K562 (cell line): ENCODE measurements around the gene DYNC2H1. TPM values are rescaled to one million over a fixed set of nuclear protein-coding genes. Genes with fewer than 3 reads are reported as not detected.

Experiments used
- CBX1 ChIP-seq: sonication (generic); IDR thresholded peaks from 2 replicates; pipeline ENCODE4 v1.6.1; 2016; ENCODE audit warnings: antibody characterized with exemption, low read depth, mild to moderate bottlenecking
- CTCFL ChIP-seq: IDR thresholded peaks from 2 replicates; pipeline ENCODE4 v1.6.1; 2011; ENCODE audit warnings: borderline replicate concordance, low read depth, mild to moderate bottlenecking, moderate library complexity, low read length; ENCODE audit not compliant: insufficient read depth, poor library complexity, severe bottlenecking
- ELK1 ChIP-seq: sonication (generic); formaldehyde crosslinking; IDR thresholded peaks from 2 replicates; pipeline ENCODE4 v1.8.1; 2022; ENCODE audit warnings: missing genetic modification reagents
- GABPB1 ChIP-seq: sonication (generic); formaldehyde crosslinking; IDR thresholded peaks from 2 replicates; pipeline ENCODE4 v1.8.0; 2022; ENCODE audit warnings: mild to moderate bottlenecking, missing genetic modification reagents
- HDAC2 ChIP-seq: fragments of 450-650 bp; IDR thresholded peaks from 2 replicates; pipeline ENCODE4 v1.6.1; 2016; ENCODE audit warnings: mild to moderate bottlenecking
- HOXB6 ChIP-seq: fragments of 250-450 bp; sonication (Bioruptor Pico); IDR thresholded peaks from 2 replicates; pipeline ENCODE4 v1.5.1; 2022; ENCODE audit warnings: mild to moderate bottlenecking, borderline replicate concordance
- KLF16 ChIP-seq: IDR thresholded peaks from 2 replicates; pipeline ENCODE4 v1.6.1; 2016; ENCODE audit warnings: antibody characterized with exemption
- MIER1 ChIP-seq: fragments of 450-650 bp; IDR thresholded peaks from 2 replicates; pipeline ENCODE4 v1.6.1; 2016; ENCODE audit warnings: antibody characterized with exemption, mild to moderate bottlenecking, low read depth
- NELFE ChIP-seq: IDR thresholded peaks from 2 replicates; pipeline ENCODE4 v1.6.1; 2011; ENCODE audit warnings: mild to moderate bottlenecking; ENCODE audit not compliant: insufficient read depth, insufficient read length
- SMARCE1 ChIP-seq: fragments of 450-650 bp; IDR thresholded peaks from 2 replicates; pipeline ENCODE4 v1.7.1; 2016; ENCODE audit warnings: mild to moderate bottlenecking
- ZNF274 ChIP-seq: IDR thresholded peaks from 2 replicates; pipeline ENCODE4 v1.6.1; 2011; ENCODE audit warnings: low read depth, mild to moderate bottlenecking, low read length, moderate library complexity, borderline replicate concordance
- ZNF445 ChIP-seq: fragments of 250-450 bp; sonication (Bioruptor Pico); IDR thresholded peaks from 2 replicates; pipeline ENCODE4 v1.4.0; 2020; ENCODE audit warnings: low read depth, mild to moderate bottlenecking, moderate library complexity
- polyA plus RNA-seq, 8 experiments: library from polyadenylated mRNA; depleted of rRNA in 4 of 8; stranded (reverse) in 5 of 8; unstranded in 3 of 8; fragments of >200 nt; fragmentation: Nextera tagmentation in 2 of 8; fragmentation: Illumina TruSeq in 1 of 8; extraction: Ambion mirVana in 2 of 8; extraction: Trizol in 1 of 8; gene quantifications; 2 replicates each; pipeline versions ENCODE4 v1.2.1 to v1.2.3, GENCODE V29; 2011 to 2014; ENCODE audit warnings: inconsistent platforms in 1 of 8, missing spikeins in 1 of 8
- total RNA-seq, 7 experiments: library from RNA; depleted of rRNA in 6 of 7; stranded (reverse); fragments of >200 nt in 6 of 7; fragmentation: Illumina TruSeq in 2 of 7; extraction: Trizol in 2 of 7; gene quantifications; 2 replicates each; pipeline versions ENCODE4 v1.2.1 to v1.2.3, GENCODE V29; 2011 to 2021; ENCODE audit warnings: low replicate concordance in 1 of 7
- TF ChIP-seq, protein P1 (sequence below): fragments of 150-350 bp; conservative IDR thresholded peaks from 2 replicates; pipeline ENCODE4 v1.6.1; 2014; ENCODE audit warnings: low read length
- TF ChIP-seq, protein P2 (sequence below): fragments of 450-650 bp; IDR thresholded peaks from 2 replicates; pipeline ENCODE4 v1.6.1; 2016; ENCODE audit warnings: low read depth, mild to moderate bottlenecking, moderate library complexity
- TF ChIP-seq, protein P3 (sequence below): fragments of 200-800 bp; sonication (Bioruptor generic); IDR thresholded peaks from 2 replicates; pipeline ENCODE4 v1.6.1; 2017; ENCODE audit warnings: missing genetic modification characterization, missing compliant biosample characterization

Gene DYNC2H1
- total and polyA plus RNA-seq, 9 of the 15 experiments (the other 6 are each of a cell fraction or from before 2014, with no cell fraction given): 0.08 to 0.64 (median 0.20) TPM

GRCh38 chr11:103108933-103109817, at the start of gene DYNC2H1 (continued):
- no peak for TF ChIP-seq GABPB1 (CRISPR knock-in tag)
- TF ChIP-seq HDAC2: no peak
- TF ChIP-seq ELK1: no peak
- no peak for TF ChIP-seq HOXB6 (CRISPR knock-in tag)
- TF ChIP-seq MIER1: no peak
- no peak for TF ChIP-seq ZNF274
- TF ChIP-seq, protein P1, sequence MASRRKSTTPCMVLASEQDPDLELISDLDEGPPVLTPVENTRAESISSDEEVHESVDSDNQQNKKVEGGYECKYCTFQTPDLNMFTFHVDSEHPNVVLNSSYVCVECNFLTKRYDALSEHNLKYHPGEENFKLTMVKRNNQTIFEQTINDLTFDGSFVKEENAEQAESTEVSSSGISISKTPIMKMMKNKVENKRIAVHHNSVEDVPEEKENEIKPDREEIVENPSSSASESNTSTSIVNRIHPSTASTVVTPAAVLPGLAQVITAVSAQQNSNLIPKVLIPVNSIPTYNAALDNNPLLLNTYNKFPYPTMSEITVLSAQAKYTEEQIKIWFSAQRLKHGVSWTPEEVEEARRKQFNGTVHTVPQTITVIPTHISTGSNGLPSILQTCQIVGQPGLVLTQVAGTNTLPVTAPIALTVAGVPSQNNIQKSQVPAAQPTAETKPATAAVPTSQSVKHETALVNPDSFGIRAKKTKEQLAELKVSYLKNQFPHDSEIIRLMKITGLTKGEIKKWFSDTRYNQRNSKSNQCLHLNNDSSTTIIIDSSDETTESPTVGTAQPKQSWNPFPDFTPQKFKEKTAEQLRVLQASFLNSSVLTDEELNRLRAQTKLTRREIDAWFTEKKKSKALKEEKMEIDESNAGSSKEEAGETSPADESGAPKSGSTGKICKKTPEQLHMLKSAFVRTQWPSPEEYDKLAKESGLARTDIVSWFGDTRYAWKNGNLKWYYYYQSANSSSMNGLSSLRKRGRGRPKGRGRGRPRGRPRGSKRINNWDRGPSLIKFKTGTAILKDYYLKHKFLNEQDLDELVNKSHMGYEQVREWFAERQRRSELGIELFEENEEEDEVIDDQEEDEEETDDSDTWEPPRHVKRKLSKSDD: 0 out of 2 replicates have a peak, but pooled peaks have one; percentile 35
- 0 out of 2 replicates have a peak, but pooled peaks have one; percentile 6 for TF ChIP-seq ZNF445 (CRISPR knock-in tag)
- TF ChIP-seq CBX1: no peak
- TF ChIP-seq NELFE: no peak
- TF ChIP-seq, protein P2, sequence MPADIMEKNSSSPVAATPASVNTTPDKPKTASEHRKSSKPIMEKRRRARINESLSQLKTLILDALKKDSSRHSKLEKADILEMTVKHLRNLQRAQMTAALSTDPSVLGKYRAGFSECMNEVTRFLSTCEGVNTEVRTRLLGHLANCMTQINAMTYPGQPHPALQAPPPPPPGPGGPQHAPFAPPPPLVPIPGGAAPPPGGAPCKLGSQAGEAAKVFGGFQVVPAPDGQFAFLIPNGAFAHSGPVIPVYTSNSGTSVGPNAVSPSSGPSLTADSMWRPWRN: no peak
- no peak for TF ChIP-seq CTCFL
- TF ChIP-seq, protein P3, sequence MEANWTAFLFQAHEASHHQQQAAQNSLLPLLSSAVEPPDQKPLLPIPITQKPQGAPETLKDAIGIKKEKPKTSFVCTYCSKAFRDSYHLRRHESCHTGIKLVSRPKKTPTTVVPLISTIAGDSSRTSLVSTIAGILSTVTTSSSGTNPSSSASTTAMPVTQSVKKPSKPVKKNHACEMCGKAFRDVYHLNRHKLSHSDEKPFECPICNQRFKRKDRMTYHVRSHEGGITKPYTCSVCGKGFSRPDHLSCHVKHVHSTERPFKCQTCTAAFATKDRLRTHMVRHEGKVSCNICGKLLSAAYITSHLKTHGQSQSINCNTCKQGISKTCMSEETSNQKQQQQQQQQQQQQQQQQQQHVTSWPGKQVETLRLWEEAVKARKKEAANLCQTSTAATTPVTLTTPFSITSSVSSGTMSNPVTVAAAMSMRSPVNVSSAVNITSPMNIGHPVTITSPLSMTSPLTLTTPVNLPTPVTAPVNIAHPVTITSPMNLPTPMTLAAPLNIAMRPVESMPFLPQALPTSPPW: no peak
- TF ChIP-seq KLF16: no peak
- TF ChIP-seq SMARCE1: no peak
